HG03520 (cell line): Measurements from ENCODE around the gene ZSWIM4.
"Not testable (repeated sequence)": the region's sequence is repeated elsewhere in the genome, so short reads cannot be mapped to it uniquely, and the experiment has no call there.

ENCODE experiments used
- ATAC-seq: cut with Tn5 transposase; IDR thresholded peaks from one replicate; pipeline ENCODE4 v1.9.1; 2021; ENCODE audit warnings: mild to moderate bottlenecking, moderate library complexity; ENCODE audit not compliant: unreplicated experiment

Gene ZSWIM4

GRCh38 chr19:13847407-13848339, 52.4 kb downstream of the ZSWIM4 start:
- no peak for ATAC-seq

- no peak for ATAC-seq
Observed at GRCh38 chr19:13848340-13848677, 53.1 kb downstream of the ZSWIM4 start.

- no peak for ATAC-seq
Observed at GRCh38 chr19:13848798-13849676, 53.8 kb downstream of the ZSWIM4 start.

GRCh38 chr19:13849991-13850909, 55.0 kb downstream of the ZSWIM4 start:
- no peak for ATAC-seq

- no peak for ATAC-seq
Observed at GRCh38 chr19:13850910-13851733, 55.9 kb downstream of the ZSWIM4 start.

- not testable (repeated sequence) for ATAC-seq
Observed at GRCh38 chr19:13851734-13852114, 56.5 kb downstream of the ZSWIM4 start.

- ATAC-seq: not testable (repeated sequence)
Observed at GRCh38 chr19:13852171-13852707, 57.0 kb downstream of the ZSWIM4 start.

GRCh38 chr19:13856497-13856896, 61.3 kb downstream of the ZSWIM4 start:
- no peak for ATAC-seq

- no peak for ATAC-seq
Observed at GRCh38 chr19:13859361-13859880, 64.2 kb downstream of the ZSWIM4 start.

- no peak for ATAC-seq
Observed at GRCh38 chr19:13860679-13861391, 65.6 kb downstream of the ZSWIM4 start.

GRCh38 chr19:13861392-13861713, 66.1 kb downstream of the ZSWIM4 start:
- peak; percentile 20 for ATAC-seq

- ATAC-seq: peak; percentile 68
Observed at GRCh38 chr19:13861714-13862531, 66.7 kb downstream of the ZSWIM4 start.

- no peak for ATAC-seq
Observed at GRCh38 chr19:13864046-13864666, 68.9 kb downstream of the ZSWIM4 start.

- no peak for ATAC-seq
Observed at GRCh38 chr19:13864667-13865570, 69.7 kb downstream of the ZSWIM4 start.

- no peak for ATAC-seq
Observed at GRCh38 chr19:13865571-13866462, 70.6 kb downstream of the ZSWIM4 start.
